Measurements from ENCODE around the gene MPP4.

The MPP4 gene

GRCh38 chr2:201642086-201642578 lies 56.3 kb downstream of the MPP4 start:
- TF ChIP-seq CTCF (IDR thresholded peaks at IDR 0.05; ENCODE audit: low read depth, low read length, missing control alignments): no peak
- no peaks in the 10 kb centered on the region for H3K27me3 ChIP-seq (replicated peaks)
- DNase-seq: no peak

GRCh38 chr2:201639205-201639604 lies 59.2 kb downstream of the MPP4 start:
- Histone ChIP-seq H3K27ac (no peak overlapping the region), H3K27me3 (replicated peaks) (no peaks in the 10 kb centered on the region), H3K36me3 (replicated peaks) (peaks cover 26% of the 10 kb centered on the region), H3K4me3 (ENCODE audit: low read depth, low read length) (no peak overlapping the region)
- TF ChIP-seq CTCF (IDR thresholded peaks at IDR 0.05; ENCODE audit: low read depth, low read length, missing control alignments): no peak
- DNase-seq: no peak
- in situ Hi-C loops (cut with HindIII; ENCODE audit: low pct_ligation_motif_present, low sequenced_read_pairs): no loop called here

More at GRCh38 chr2:201642086-201642578, 56.3 kb downstream of the MPP4 start:
- in situ Hi-C loops (cut with HindIII; ENCODE audit: low pct_ligation_motif_present, low sequenced_read_pairs): no loop called here
- peak overlapping the region; percentile 84 for H3K4me3 ChIP-seq (ENCODE audit: low read depth, low read length)
- peaks cover 11% of the 10 kb centered on the region for H3K36me3 ChIP-seq (replicated peaks)
- peak overlapping the region; percentile 95 for H3K27ac ChIP-seq

- Histone ChIP-seq H3K27ac (no peak overlapping the region), H3K27me3 (replicated peaks) (no peaks in the 10 kb centered on the region), H3K4me3 (ENCODE audit: low read depth, low read length) (no peak overlapping the region), H3K36me3 (replicated peaks) (peaks cover 31% of the 10 kb centered on the region)
- no peak for DNase-seq
- in situ Hi-C loops (cut with HindIII; ENCODE audit: low pct_ligation_motif_present, low sequenced_read_pairs): no loop called here
- TF ChIP-seq CTCF (IDR thresholded peaks at IDR 0.05; ENCODE audit: low read depth, low read length, missing control alignments): no peak
Measured at GRCh38 chr2:201638326-201638725, 60.1 kb downstream of the MPP4 start.

GRCh38 chr2:201633661-201634249 lies 64.7 kb downstream of the MPP4 start:
- DNase-seq: no peak
- no peak overlapping the region for H3K27ac ChIP-seq
- H3K27me3 ChIP-seq (replicated peaks): no peaks in the 10 kb centered on the region
- peaks cover 60% of the 10 kb centered on the region for H3K36me3 ChIP-seq (replicated peaks)
- TF ChIP-seq CTCF (IDR thresholded peaks at IDR 0.05; ENCODE audit: low read depth, low read length, missing control alignments): no peak
- no peak overlapping the region for H3K4me3 ChIP-seq (ENCODE audit: low read depth, low read length)
- in situ Hi-C loops (cut with HindIII; ENCODE audit: low pct_ligation_motif_present, low sequenced_read_pairs): no loop called here

GRCh38 chr2:201631041-201631440 lies 67.4 kb downstream of the MPP4 start:
- TF ChIP-seq CTCF (IDR thresholded peaks at IDR 0.05; ENCODE audit: low read depth, low read length, missing control alignments): no peak
- in situ Hi-C loops (cut with HindIII; ENCODE audit: low pct_ligation_motif_present, low sequenced_read_pairs): no loop called here
- Histone ChIP-seq H3K36me3 (replicated peaks) (peaks cover 56% of the 10 kb centered on the region), H3K27me3 (replicated peaks) (no peaks in the 10 kb centered on the region), H3K27ac (no peak overlapping the region), H3K4me3 (ENCODE audit: low read depth, low read length) (no peak overlapping the region)
- no peak for DNase-seq

- H3K36me3 ChIP-seq (replicated peaks): peaks cover 52% of the 10 kb centered on the region
- H3K4me3 ChIP-seq (ENCODE audit: low read depth, low read length): no peak overlapping the region
- TF ChIP-seq CTCF (IDR thresholded peaks at IDR 0.05; ENCODE audit: low read depth, low read length, missing control alignments): no peak
- no peak for DNase-seq
- in situ Hi-C loops (cut with HindIII; ENCODE audit: low pct_ligation_motif_present, low sequenced_read_pairs): no loop called here
- no peaks in the 10 kb centered on the region for H3K27me3 ChIP-seq (replicated peaks)
- H3K27ac ChIP-seq: no peak overlapping the region
Measured at GRCh38 chr2:201630577-201630976, 67.9 kb downstream of the MPP4 start.

All from brain microvascular endothelial cell (primary cell).